Thymus (tissue), 11 donors: ENCODE data around the gene BCLAF1. TPM values are rescaled to one million over a fixed set of nuclear protein-coding genes. Genes with fewer than 3 reads are reported as not detected.

Experiments
- DNase-seq, 9 donors: peaks; one replicate each; pipeline ENCODE4 v3.0.0-alpha.2; 2013; ENCODE audit warnings: low spot score in 9 of 9, low read depth in 6 of 9, missing footprints in 1 of 9
- H3K27ac ChIP-seq, 2 donors: one replicate each; pipeline ENCODE4 v1.5.1; 2013; ENCODE audit warnings: control low read depth in 1 of 2, low read depth in 1 of 2, low read length in 1 of 2, mild to moderate bottlenecking in 1 of 2, moderate library complexity in 1 of 2
- H3K27me3 ChIP-seq, 2 donors: one replicate each; pipeline ENCODE4 v1.5.1; 2013; ENCODE audit warnings: low read length in 1 of 2; ENCODE audit not compliant: control insufficient read depth in 2 of 2, insufficient read depth in 1 of 2
- H3K36me3 ChIP-seq, 2 donors: one replicate each; pipeline ENCODE4 v1.5.1; 2013; ENCODE audit warnings: low read length in 1 of 2, mild to moderate bottlenecking in 1 of 2, moderate library complexity in 1 of 2; ENCODE audit not compliant: control insufficient read depth in 2 of 2, insufficient read depth in 2 of 2
- H3K4me1 ChIP-seq, 2 donors: one replicate each; pipeline ENCODE4 v1.5.1; 2013; ENCODE audit warnings: low read length in 2 of 2; ENCODE audit not compliant: control insufficient read depth in 2 of 2, insufficient read depth in 2 of 2
- H3K4me3 ChIP-seq, 2 donors: one replicate each; pipeline ENCODE4 v1.5.1; 2013; ENCODE audit warnings: low read length in 2 of 2, control low read depth in 1 of 2, mild to moderate bottlenecking in 1 of 2
- H3K9me3 ChIP-seq, 2 donors: one replicate each; pipeline ENCODE4 v1.5.1; 2013; ENCODE audit warnings: low read length in 1 of 2, mild to moderate bottlenecking in 1 of 2; ENCODE audit not compliant: control insufficient read depth in 2 of 2, insufficient read depth in 1 of 2
- WGBS: extraction: QIAGEN DNeasy Blood & Tissue Kit; methylation state at CpG from one replicate; pipeline ENCODE4 v1.1.7; 2013; 5-methylcytosine and 5-hydroxymethylcytosine counted together
- polyA plus RNA-seq: library from polyadenylated mRNA; stranded (reverse); fragments of 200-250 nt; gene quantifications from one replicate; pipeline ENCODE4 v1.2.3, GENCODE V29; 2013
- total RNA-seq: library from RNA; stranded (reverse); fragments of 120-200 nt; gene quantifications from one replicate; pipeline ENCODE4 v1.2.4, GENCODE V29; 2013
- donor health status: healthy.

BCLAF1 gene
- total and polyA plus RNA-seq, 2 donors, result 44.6 to 147 TPM

GRCh38 chr6:136290410-136291010 lies 864 bp upstream of the BCLAF1 start:
- H3K27me3 ChIP-seq, result no peaks in the 10 kb centered on the region
- WGBS, result 6% methylated on average over 22 of the region's 22 CpGs
- DNase-seq, result peak in 7 of 9 donors; percentile 67 to 93 (median 80)
- H3K4me3 ChIP-seq, result peak overlapping the region; percentile 73 to 93
- H3K36me3 ChIP-seq, result peaks cover 0 to 6% of the 10 kb centered on the region in 2 donors
- peak overlapping the region; percentile 96 to 100 for H3K27ac ChIP-seq
- H3K4me1 ChIP-seq, result peaks cover 14 to 29% of the 10 kb centered on the region in 2 donors
- no peaks in the 10 kb centered on the region for H3K9me3 ChIP-seq

- WGBS, result under 1% methylated on average over 34 of the region's 34 CpGs
These were observed 393 bp downstream of the BCLAF1 start for GRCh38 chr6:136289327-136289578.

GRCh38 chr6:136288566-136289326 lies 900 bp downstream of the BCLAF1 start:
- H3K36me3 ChIP-seq, result peaks cover 0 to 6% of the 10 kb centered on the region in 2 donors
- H3K4me1 ChIP-seq, result peaks cover 21 to 33% of the 10 kb centered on the region in 2 donors
- H3K4me3 ChIP-seq, result peak overlapping the region; percentile 73 to 93
- peak in 8 of 9 donors; percentile 50 to 95 (median 72) for DNase-seq
- H3K27ac ChIP-seq, result peak overlapping the region; percentile 96 to 100
- H3K9me3 ChIP-seq, result no peaks in the 10 kb centered on the region
- H3K27me3 ChIP-seq, result no peaks in the 10 kb centered on the region
- under 1% methylated on average over 34 of the region's 34 CpGs for WGBS

More at GRCh38 chr6:136289327-136289578, 393 bp downstream of the BCLAF1 start:
- Histone ChIP-seq H3K27me3 (no peaks in the 10 kb centered on the region), H3K4me3 (peak overlapping the region; percentile 73 to 93), H3K27ac (peak overlapping the region; percentile 96 to 100), H3K4me1 (peaks cover 21 to 33% of the 10 kb centered on the region in 2 donors), H3K36me3 (peaks cover 0 to 6% of the 10 kb centered on the region in 2 donors), H3K9me3 (no peaks in the 10 kb centered on the region)
- peak in 8 of 9 donors; percentile 85 to 97 (median 92) for DNase-seq

GRCh38 chr6:136284909-136285308 lies 4.7 kb downstream of the BCLAF1 start:
- DNase-seq, result no peak
- H3K4me1 ChIP-seq, result peaks cover 15 to 27% of the 10 kb centered on the region in 2 donors
- H3K27me3 ChIP-seq, result no peaks in the 10 kb centered on the region
- H3K9me3 ChIP-seq, result no peaks in the 10 kb centered on the region
- H3K4me3 ChIP-seq, result no peak overlapping the region
- WGBS, result 62% methylated on average over 2 of the region's 2 CpGs
- peaks cover 4 to 26% of the 10 kb centered on the region in 2 donors for H3K36me3 ChIP-seq
- H3K27ac ChIP-seq, result no peak overlapping the region

- no peak overlapping the region for H3K4me3 ChIP-seq
- WGBS, result 75% methylated on average over 4 of the region's 4 CpGs
These were observed 6.7 kb downstream of the BCLAF1 start for GRCh38 chr6:136282906-136283305.

GRCh38 chr6:136280032-136280609 lies 9.5 kb downstream of the BCLAF1 start:
- Histone ChIP-seq H3K4me1 (peaks cover 6 to 8% of the 10 kb centered on the region in 2 donors), H3K9me3 (no peaks in the 10 kb centered on the region), H3K27ac (no peak overlapping the region), H3K27me3 (no peaks in the 10 kb centered on the region), H3K4me3 (no peak overlapping the region), H3K36me3 (peaks cover 8 to 52% of the 10 kb centered on the region in 2 donors)
- 95% methylated on average over 3 of the region's 3 CpGs for WGBS
- no peak for DNase-seq

More at GRCh38 chr6:136282906-136283305, 6.7 kb downstream of the BCLAF1 start:
- Histone ChIP-seq H3K9me3 (no peaks in the 10 kb centered on the region), H3K27me3 (no peaks in the 10 kb centered on the region), H3K27ac (no peak overlapping the region), H3K36me3 (peaks cover 8 to 38% of the 10 kb centered on the region in 2 donors), H3K4me1 (peaks cover 12 to 23% of the 10 kb centered on the region in 2 donors)
- DNase-seq, result no peak

- H3K36me3 ChIP-seq, result peaks cover 13 to 80% of the 10 kb centered on the region in 2 donors
- DNase-seq, result no peak
- no peaks in the 10 kb centered on the region for H3K27me3 ChIP-seq
- no peak overlapping the region for H3K4me3 ChIP-seq
- 96% methylated on average over 1 of the region's 1 CpG for WGBS
- no peak overlapping the region for H3K27ac ChIP-seq
- no peaks in the 10 kb centered on the region for H3K9me3 ChIP-seq
- no peaks in the 10 kb centered on the region for H3K4me1 ChIP-seq
These were observed 15.6 kb downstream of the BCLAF1 start for GRCh38 chr6:136274062-136274461.

GRCh38 chr6:136265101-136265500 lies 24.5 kb downstream of the BCLAF1 start:
- H3K4me3 ChIP-seq, result no peak overlapping the region
- H3K36me3 ChIP-seq, result peaks cover 9 to 94% of the 10 kb centered on the region in 2 donors
- DNase-seq, result no peak
- 96% methylated on average over 1 of the region's 1 CpG for WGBS
- no peaks in the 10 kb centered on the region for H3K4me1 ChIP-seq
- H3K27ac ChIP-seq, result no peak overlapping the region
- H3K9me3 ChIP-seq, result no peaks in the 10 kb centered on the region
- H3K27me3 ChIP-seq, result no peaks in the 10 kb centered on the region

GRCh38 chr6:136262940-136263339 lies 26.7 kb downstream of the BCLAF1 start:
- H3K27ac ChIP-seq, result no peak overlapping the region
- H3K9me3 ChIP-seq, result no peaks in the 10 kb centered on the region
- no peaks in the 10 kb centered on the region for H3K27me3 ChIP-seq
- no peak overlapping the region for H3K4me3 ChIP-seq
- no peaks in the 10 kb centered on the region for H3K4me1 ChIP-seq
- peaks cover 9 to 90% of the 10 kb centered on the region in 2 donors for H3K36me3 ChIP-seq
- no peak for DNase-seq
- WGBS, result 99% methylated on average over 1 of the region's 1 CpG
